GM12872 (cell line): ENCODE results near the gene TACSTD2.

Experiments
- CTCF ChIP-seq: IDR thresholded peaks from 3 replicates; pipeline ENCODE4 v1.5.1; 2011; ENCODE audit warnings: low read depth, mild to moderate bottlenecking, low read length, moderate library complexity; ENCODE audit not compliant: insufficient read depth

TACSTD2 gene

GRCh38 chr1:58576325-58576726, 726 bp downstream of the TACSTD2 start:
- no peak for TF ChIP-seq CTCF

DNA sequence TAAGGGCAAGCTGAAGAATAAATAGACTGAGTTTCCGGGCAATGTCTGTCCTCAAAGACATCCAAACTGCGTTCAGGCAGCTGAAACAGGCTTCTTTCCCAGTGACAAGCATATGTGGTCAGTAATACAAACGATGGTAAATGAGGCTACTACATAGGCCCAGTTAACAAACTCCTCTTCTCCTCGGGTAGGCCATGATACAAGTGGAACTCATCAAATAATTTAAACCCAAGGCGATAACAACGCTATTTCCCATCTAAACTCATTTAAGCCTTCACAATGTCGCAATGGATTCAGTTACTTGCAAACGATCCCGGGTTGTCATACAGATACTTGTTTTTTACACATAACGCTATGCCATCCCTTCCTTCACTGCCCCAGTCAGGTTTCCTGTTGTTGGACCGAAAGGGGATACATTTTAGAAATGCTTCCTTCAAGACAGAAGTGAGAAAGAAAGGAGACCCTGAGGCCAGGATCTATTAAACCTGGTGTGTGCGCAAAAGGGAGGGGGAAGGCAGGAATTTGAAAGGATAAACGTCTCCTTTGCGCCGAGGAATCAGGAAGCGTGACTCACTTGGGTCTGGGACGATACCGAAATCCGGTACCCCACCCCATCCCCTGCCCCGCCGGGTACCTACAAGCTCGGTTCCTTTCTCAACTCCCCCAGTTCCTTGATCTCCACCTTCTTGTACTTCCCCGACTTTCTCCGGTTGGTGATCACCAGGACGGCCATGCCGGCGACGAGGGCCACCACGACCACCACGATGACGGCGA, 1.3 kb downstream of the TACSTD2 start:
- TF ChIP-seq CTCF = no peak

DNA sequence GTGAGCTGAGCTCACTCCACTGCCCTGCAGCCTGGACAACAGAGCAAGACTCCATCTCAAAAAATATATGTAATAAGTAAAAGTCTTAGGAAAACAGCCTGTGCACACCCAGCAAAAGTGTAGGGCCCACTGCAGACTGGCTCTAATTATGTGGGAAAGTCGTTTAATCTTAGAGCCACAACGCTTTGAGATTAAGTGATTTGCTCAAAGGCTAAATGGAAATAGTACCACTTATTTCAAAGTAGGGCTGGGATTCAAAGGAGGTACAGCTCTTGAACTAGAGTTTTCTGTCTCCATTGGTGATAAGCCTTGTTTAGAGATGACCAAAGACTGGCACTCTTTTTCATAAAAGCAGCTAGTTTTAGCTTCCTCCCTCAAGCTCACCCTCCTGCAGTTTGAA, 2.2 kb downstream of the TACSTD2 start:
- TF ChIP-seq CTCF = no peak

DNA sequence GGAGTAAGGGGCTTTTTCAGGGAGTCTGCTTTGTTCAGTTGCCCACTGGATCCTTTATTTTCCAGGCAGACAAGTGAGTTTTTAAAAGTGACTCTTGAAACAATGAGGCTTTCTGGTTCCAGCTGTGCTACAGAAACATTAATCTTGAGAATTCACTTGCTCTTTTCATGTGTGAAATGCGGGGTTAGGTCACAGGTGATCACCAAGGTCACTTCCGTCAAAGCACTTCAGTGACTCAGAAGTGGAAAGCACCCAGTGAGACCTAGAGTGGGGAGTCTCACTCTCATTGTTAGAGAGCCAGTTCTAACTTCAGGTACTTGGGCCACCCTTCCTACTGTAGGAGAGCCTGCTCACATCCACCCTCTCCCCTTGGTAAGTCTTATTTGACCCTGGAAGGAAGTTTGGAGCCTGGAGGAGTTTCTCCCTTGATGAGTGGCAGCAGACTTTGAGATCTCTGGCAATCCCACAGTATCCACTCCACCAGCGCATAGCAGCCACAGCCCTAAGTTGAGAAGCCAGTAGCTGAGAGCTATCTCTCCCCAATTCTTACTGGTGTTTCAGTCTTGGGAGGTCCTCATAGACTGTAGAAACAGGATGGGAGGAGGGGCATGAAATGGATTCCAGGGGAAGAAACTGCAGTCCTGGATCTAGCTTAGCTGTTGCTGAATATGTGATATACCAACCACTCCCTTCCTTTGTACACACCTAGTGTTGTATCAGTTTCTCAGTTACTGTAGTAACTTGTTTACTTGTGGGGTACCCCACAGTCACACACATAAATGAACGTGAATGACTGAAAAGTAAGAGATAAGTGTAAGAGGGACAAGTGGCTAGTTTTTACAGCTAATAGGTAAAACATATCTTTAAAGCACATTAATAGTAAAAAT, 3.1 kb downstream of the TACSTD2 start:
- TF ChIP-seq CTCF = no peak

GRCh38 chr1:58573138-58573537, 3.9 kb downstream of the TACSTD2 start:
- no peak for TF ChIP-seq CTCF

DNA sequence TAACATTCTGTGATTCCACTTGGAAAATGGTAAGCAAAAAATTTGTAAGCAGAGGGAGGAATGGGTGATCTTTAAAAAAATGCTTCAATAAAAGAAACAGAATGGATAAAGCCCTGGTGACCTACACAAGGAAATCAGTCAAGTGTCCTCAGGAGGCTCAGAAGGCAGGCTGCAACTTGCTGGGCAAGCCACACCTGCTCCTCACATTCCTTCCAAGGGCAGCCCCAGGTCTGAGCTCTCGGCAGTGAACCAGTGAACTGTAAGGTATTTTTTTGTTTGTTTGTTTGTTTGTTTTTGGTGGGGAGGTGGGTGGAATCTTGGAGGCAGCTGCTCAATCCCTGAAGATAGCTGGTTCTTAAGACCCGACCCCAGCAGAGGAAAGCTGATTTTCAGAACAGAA, 4.4 kb downstream of the TACSTD2 start:
- no peak for TF ChIP-seq CTCF

GRCh38 chr1:58571616-58572015, 5.4 kb downstream of the TACSTD2 start:
- no peak for TF ChIP-seq CTCF
